Activated T-helper 17 cell treated with anti-CD3 and anti-CD28 coated beads, Interleukin-2, amount 50 U/mL, for 72 hours (primary cell): ENCODE results near the gene PSKH1. TPM values are rescaled to one million over a fixed set of nuclear protein-coding genes. Genes with fewer than 3 reads are reported as not detected.

Experiments used
- ATAC-seq: fragments of 150-1000 bp; cut with Tn5 transposase; replicated peaks from 2 replicates; pipeline ENCODE4 v1.10.0; 2021; ENCODE audit warnings: mild to moderate bottlenecking, moderate library complexity
- H3K27ac Mint-ChIP-seq: one replicate; pipeline ENCODE4 v1.8.0; 2022; ENCODE audit warnings: mixed read lengths
- H3K27me3 Mint-ChIP-seq: one replicate; pipeline ENCODE4 v1.8.0; 2022; ENCODE audit warnings: mixed read lengths
- H3K36me3 Mint-ChIP-seq: one replicate; pipeline ENCODE4 v1.8.0; 2022; ENCODE audit warnings: low read depth, mild to moderate bottlenecking, mixed read lengths
- H3K4me1 Mint-ChIP-seq: one replicate; pipeline ENCODE4 v1.8.0; 2022; ENCODE audit warnings: mixed read lengths
- H3K4me3 Mint-ChIP-seq: one replicate; pipeline ENCODE4 v1.8.0; 2022; ENCODE audit warnings: mild to moderate bottlenecking, mixed read lengths
- H3K9me3 Mint-ChIP-seq: one replicate; pipeline ENCODE4 v1.8.0; 2022; ENCODE audit warnings: mixed read lengths
- total RNA-seq, 2 donors: library from RNA; stranded (reverse); gene quantifications; one replicate each; pipeline ENCODE4 v1.2.3, GENCODE V29; 2022

PSKH1 gene
- total RNA-seq, 2 donors from 2014 or later = 7.5 to 11.8 TPM

- Mint-ChIP-seq H3K27me3 (no peaks in the 10 kb centered on the region), H3K4me3 (no peak overlapping the region), H3K36me3 (peaks cover 36% of the 10 kb centered on the region), H3K9me3 (no peaks in the 10 kb centered on the region), H3K27ac (peak overlapping the region; percentile 37), H3K4me1 (peaks cover 4% of the 10 kb centered on the region)
- ATAC-seq = no peak
Observed at GRCh38 chr16:67959536-67960329, 66.7 kb downstream of the PSKH1 start.

GRCh38 chr16:67961551-67961957 lies 68.5 kb downstream of the PSKH1 start:
- no peak for ATAC-seq
- H3K27ac Mint-ChIP-seq = no peak overlapping the region
- H3K27me3 Mint-ChIP-seq = no peaks in the 10 kb centered on the region
- no peaks in the 10 kb centered on the region for H3K9me3 Mint-ChIP-seq
- peaks cover 31% of the 10 kb centered on the region for H3K36me3 Mint-ChIP-seq
- peaks cover 4% of the 10 kb centered on the region for H3K4me1 Mint-ChIP-seq
- no peak overlapping the region for H3K4me3 Mint-ChIP-seq

GRCh38 chr16:67962135-67962534 lies 69.1 kb downstream of the PSKH1 start:
- Mint-ChIP-seq H3K4me1 (peaks cover 7% of the 10 kb centered on the region), H3K36me3 (peaks cover 31% of the 10 kb centered on the region), H3K27ac (no peak overlapping the region), H3K27me3 (no peaks in the 10 kb centered on the region), H3K9me3 (no peaks in the 10 kb centered on the region), H3K4me3 (no peak overlapping the region)
- no peak for ATAC-seq

GRCh38 chr16:67963292-67963661 lies 70.2 kb downstream of the PSKH1 start:
- no peak for ATAC-seq
- H3K27me3 Mint-ChIP-seq = no peaks in the 10 kb centered on the region
- peaks cover 11% of the 10 kb centered on the region for H3K4me1 Mint-ChIP-seq
- no peak overlapping the region for H3K4me3 Mint-ChIP-seq
- H3K36me3 Mint-ChIP-seq = peaks cover 22% of the 10 kb centered on the region
- no peaks in the 10 kb centered on the region for H3K9me3 Mint-ChIP-seq
- no peak overlapping the region for H3K27ac Mint-ChIP-seq

GRCh38 chr16:67963662-67964321 lies 70.7 kb downstream of the PSKH1 start:
- Mint-ChIP-seq H3K9me3 (no peaks in the 10 kb centered on the region), H3K4me1 (peaks cover 11% of the 10 kb centered on the region), H3K36me3 (peaks cover 17% of the 10 kb centered on the region), H3K27ac (no peak overlapping the region), H3K4me3 (no peak overlapping the region), H3K27me3 (no peaks in the 10 kb centered on the region)
- ATAC-seq = no peak

- H3K4me1 Mint-ChIP-seq = peaks cover 17% of the 10 kb centered on the region
- no peak for ATAC-seq
- H3K4me3 Mint-ChIP-seq = no peak overlapping the region
- no peaks in the 10 kb centered on the region for H3K27me3 Mint-ChIP-seq
- no peak overlapping the region for H3K27ac Mint-ChIP-seq
- H3K36me3 Mint-ChIP-seq = peaks cover 16% of the 10 kb centered on the region
- no peaks in the 10 kb centered on the region for H3K9me3 Mint-ChIP-seq
Observed at GRCh38 chr16:67964477-67965131, 71.5 kb downstream of the PSKH1 start.

- Mint-ChIP-seq H3K4me3 (peak overlapping the region; percentile 94), H3K27ac (no peak overlapping the region), H3K4me1 (peaks cover 16% of the 10 kb centered on the region), H3K9me3 (no peaks in the 10 kb centered on the region), H3K36me3 (peaks cover 8% of the 10 kb centered on the region), H3K27me3 (no peaks in the 10 kb centered on the region)
- ATAC-seq = no peak
Observed at GRCh38 chr16:67965668-67966548, 72.9 kb downstream of the PSKH1 start.

GRCh38 chr16:67966549-67967182 lies 73.6 kb downstream of the PSKH1 start:
- Mint-ChIP-seq H3K27ac (peak overlapping the region; percentile 88), H3K27me3 (no peaks in the 10 kb centered on the region), H3K4me3 (peak overlapping the region; percentile 94), H3K36me3 (peaks cover under 1% of the 10 kb centered on the region), H3K4me1 (peaks cover 16% of the 10 kb centered on the region), H3K9me3 (no peaks in the 10 kb centered on the region)
- no peak for ATAC-seq

- Mint-ChIP-seq H3K4me3 (peak overlapping the region; percentile 94), H3K36me3 (no peaks in the 10 kb centered on the region), H3K27ac (peak overlapping the region; percentile 88), H3K9me3 (no peaks in the 10 kb centered on the region), H3K27me3 (no peaks in the 10 kb centered on the region), H3K4me1 (peaks cover 16% of the 10 kb centered on the region)
- peak; percentile 34 for ATAC-seq
Observed at GRCh38 chr16:67967183-67967957, 74.3 kb downstream of the PSKH1 start.

GRCh38 chr16:67967958-67968399 lies 74.9 kb downstream of the PSKH1 start:
- Mint-ChIP-seq H3K27ac (peak overlapping the region; percentile 88), H3K4me3 (peak overlapping the region; percentile 94), H3K9me3 (no peaks in the 10 kb centered on the region), H3K27me3 (no peaks in the 10 kb centered on the region), H3K4me1 (peaks cover 16% of the 10 kb centered on the region), H3K36me3 (no peaks in the 10 kb centered on the region)
- peak; percentile 35 for ATAC-seq

- H3K27ac Mint-ChIP-seq = peak within 1 kb of the TSS; percentile 88
- no peaks in the 10 kb centered on the region for H3K27me3 Mint-ChIP-seq
- no peaks in the 10 kb centered on the region for H3K36me3 Mint-ChIP-seq
- ATAC-seq = peak; percentile 89
- H3K4me3 Mint-ChIP-seq = peak within 1 kb of the TSS; percentile 94
- peaks cover 16% of the 10 kb centered on the region for H3K4me1 Mint-ChIP-seq
- H3K9me3 Mint-ChIP-seq = no peaks in the 10 kb centered on the region
Observed at GRCh38 chr16:67968400-67969253, 75.6 kb downstream of the PSKH1 start, which contains the start of gene SLC12A4. Gene SLC12A4, minus strand, starts transcription at chr16:67968637. Its CDS starts 84 bp downstream, at chr16:67968553.

- Mint-ChIP-seq H3K36me3 (no peaks in the 10 kb centered on the region), H3K9me3 (no peaks in the 10 kb centered on the region), H3K4me3 (peak overlapping the region; percentile 89), H3K27ac (peak overlapping the region; percentile 86), H3K4me1 (peaks cover 16% of the 10 kb centered on the region), H3K27me3 (no peaks in the 10 kb centered on the region)
- no peak for ATAC-seq
Observed at GRCh38 chr16:67969254-67970039, 76.4 kb downstream of the PSKH1 start.
